ENCODE measurements around the gene AHSG.
"Not testable (repeated sequence)": the region's sequence is repeated elsewhere in the genome, so short reads cannot be mapped to it uniquely, and the experiment has no call there.

AHSG gene

GRCh38 chr3:186580785-186581184, 32.1 kb upstream of the AHSG start:
- Histone ChIP-seq H3K36me3 (ENCODE audit: insufficient read depth, low read length) (peaks cover 76% of the 10 kb centered on the region), H3K9ac (ENCODE audit: low read depth, low read length) (no peak overlapping the region), H3K4me3 (ENCODE audit: low read length) (no peak overlapping the region), H3K27me3 (ENCODE audit: control insufficient read depth, insufficient read depth, low read length) (no peaks in the 10 kb centered on the region), H3K4me2 (ENCODE audit: low read length) (no peak overlapping the region), H3K9me3 (replicated peaks; ENCODE audit: low read length) (no peaks in the 10 kb centered on the region), H3K4me1 (ENCODE audit: control insufficient read depth, insufficient read depth, low read length) (peaks cover 5% of the 10 kb centered on the region)

GRCh38 chr3:186582541-186582940, 30.3 kb upstream of the AHSG start:
- Histone ChIP-seq H3K9ac (ENCODE audit: low read depth, low read length) (no peak overlapping the region), H3K27me3 (ENCODE audit: control insufficient read depth, insufficient read depth, low read length) (no peaks in the 10 kb centered on the region), H3K4me3 (ENCODE audit: low read length) (no peak overlapping the region), H3K9me3 (replicated peaks; ENCODE audit: low read length) (no peaks in the 10 kb centered on the region), H3K4me2 (ENCODE audit: low read length) (no peak overlapping the region), H3K36me3 (ENCODE audit: insufficient read depth, low read length) (peaks cover 68% of the 10 kb centered on the region), H3K4me1 (ENCODE audit: control insufficient read depth, insufficient read depth, low read length) (peaks cover 5% of the 10 kb centered on the region)

DNA sequence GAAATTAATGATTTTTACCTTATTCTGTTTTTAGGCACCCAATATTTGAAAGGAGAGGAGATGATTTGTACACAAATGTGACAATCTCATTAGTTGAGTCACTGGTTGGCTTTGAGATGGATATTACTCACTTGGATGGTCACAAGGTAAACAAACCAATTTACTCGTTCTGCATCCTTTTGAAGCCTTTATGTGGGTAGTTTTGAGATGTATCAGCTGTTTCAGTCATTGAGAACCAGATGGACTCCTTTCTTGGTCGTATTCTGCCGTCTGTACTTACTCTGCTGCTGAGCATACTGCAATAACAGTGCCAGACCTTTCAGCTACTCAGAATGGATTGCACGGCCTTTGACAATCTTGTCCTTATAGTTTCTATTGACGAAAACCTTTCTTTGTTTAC, 29.0 kb upstream of the AHSG start:
- Histone ChIP-seq H3K27me3 (ENCODE audit: control insufficient read depth, insufficient read depth, low read length) (no peaks in the 10 kb centered on the region), H3K36me3 (ENCODE audit: insufficient read depth, low read length) (peaks cover 64% of the 10 kb centered on the region), H3K4me2 (ENCODE audit: low read length) (no peak overlapping the region), H3K9ac (ENCODE audit: low read depth, low read length) (no peak overlapping the region), H3K4me1 (ENCODE audit: control insufficient read depth, insufficient read depth, low read length) (peaks cover 5% of the 10 kb centered on the region), H3K9me3 (replicated peaks; ENCODE audit: low read length) (no peaks in the 10 kb centered on the region), H3K4me3 (ENCODE audit: low read length) (no peak overlapping the region)

DNA sequence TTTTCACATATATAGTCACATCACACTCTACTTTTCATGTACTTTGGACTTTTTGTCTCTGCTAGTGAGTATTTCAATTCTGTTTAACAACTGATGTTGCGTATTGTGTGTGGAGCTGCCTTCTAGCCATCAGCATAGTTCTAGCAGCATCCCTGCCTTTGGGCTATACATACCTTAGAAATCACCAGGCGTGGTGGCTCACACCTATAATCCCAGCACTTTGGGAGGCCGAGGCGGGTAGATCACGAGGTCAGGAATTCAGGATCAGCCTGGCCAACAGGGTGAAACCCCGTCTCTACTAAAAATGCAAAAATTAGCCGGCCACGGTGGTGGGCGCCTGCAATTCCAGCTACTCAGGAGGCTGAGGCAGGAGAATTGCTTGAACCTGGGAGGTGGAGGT, 26.6 kb upstream of the AHSG start:
- H3K27me3 ChIP-seq (ENCODE audit: control insufficient read depth, insufficient read depth, low read length); H3K4me1 ChIP-seq (ENCODE audit: control insufficient read depth, insufficient read depth, low read length); H3K4me2 ChIP-seq (ENCODE audit: low read length); H3K9me3 ChIP-seq (replicated peaks; ENCODE audit: low read length); H3K4me3 ChIP-seq (ENCODE audit: low read length); H3K9ac ChIP-seq (ENCODE audit: low read depth, low read length): not testable (repeated sequence)
- peaks cover 44% of the 10 kb centered on the region for H3K36me3 ChIP-seq (ENCODE audit: insufficient read depth, low read length)

- peaks cover 39% of the 10 kb centered on the region for H3K36me3 ChIP-seq (ENCODE audit: insufficient read depth, low read length)
- H3K9ac ChIP-seq (ENCODE audit: low read depth, low read length): no peak overlapping the region
- H3K4me1 ChIP-seq (ENCODE audit: control insufficient read depth, insufficient read depth, low read length): peaks cover 5% of the 10 kb centered on the region
- H3K4me3 ChIP-seq (ENCODE audit: low read length): no peak overlapping the region
- no peaks in the 10 kb centered on the region for H3K9me3 ChIP-seq (replicated peaks; ENCODE audit: low read length)
- no peaks in the 10 kb centered on the region for H3K27me3 ChIP-seq (ENCODE audit: control insufficient read depth, insufficient read depth, low read length)
- H3K4me2 ChIP-seq (ENCODE audit: low read length): no peak overlapping the region
These were observed 25.7 kb upstream of the AHSG start for GRCh38 chr3:186587183-186587582.

DNA sequence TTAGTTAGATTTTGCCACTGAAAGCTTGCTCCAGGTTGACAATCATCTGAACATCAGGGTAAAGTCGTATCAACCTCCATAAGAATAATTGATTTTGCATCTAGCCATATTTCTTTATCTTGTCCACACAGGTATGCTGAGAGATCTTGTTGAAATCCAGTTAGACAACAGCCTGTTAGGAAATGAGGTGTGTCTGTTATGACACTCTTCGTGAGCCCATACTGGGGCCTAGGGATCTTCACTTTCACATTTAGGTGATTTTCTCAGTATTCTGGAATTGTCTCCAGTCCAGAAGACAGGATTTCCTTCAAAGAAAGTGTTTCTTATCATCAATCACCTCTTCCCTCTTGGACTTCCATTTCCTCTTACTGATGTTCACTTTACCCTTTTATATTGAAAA, 24.2 kb upstream of the AHSG start:
- Histone ChIP-seq H3K4me3 (ENCODE audit: low read length) (no peak overlapping the region), H3K27me3 (ENCODE audit: control insufficient read depth, insufficient read depth, low read length) (no peaks in the 10 kb centered on the region), H3K36me3 (ENCODE audit: insufficient read depth, low read length) (peaks cover 25% of the 10 kb centered on the region), H3K4me2 (ENCODE audit: low read length) (no peak overlapping the region), H3K4me1 (ENCODE audit: control insufficient read depth, insufficient read depth, low read length) (peaks cover 5% of the 10 kb centered on the region), H3K9ac (ENCODE audit: low read depth, low read length) (no peak overlapping the region), H3K9me3 (replicated peaks; ENCODE audit: low read length) (no peaks in the 10 kb centered on the region)

DNA sequence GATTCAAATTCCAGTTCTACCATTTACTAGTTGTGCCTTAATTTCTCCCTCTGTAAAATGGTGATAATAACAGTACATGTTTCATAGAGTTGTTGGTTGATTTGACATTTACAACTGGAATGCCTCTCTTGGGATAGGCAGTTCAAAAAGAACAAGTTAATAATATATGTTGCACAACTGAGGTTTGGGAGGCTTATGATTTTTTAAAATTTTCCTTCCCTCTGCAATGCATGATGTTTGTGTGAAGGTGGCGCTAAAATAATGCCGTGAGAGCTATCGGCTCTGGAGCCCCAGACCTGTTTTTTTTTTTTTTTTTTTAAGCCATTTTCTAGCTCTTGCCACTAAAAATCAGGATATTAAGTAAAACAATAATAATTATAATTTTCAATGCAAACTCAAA, 23.7 kb upstream of the AHSG start:
- Histone ChIP-seq H3K27me3 (ENCODE audit: control insufficient read depth, insufficient read depth, low read length) (no peaks in the 10 kb centered on the region), H3K4me1 (ENCODE audit: control insufficient read depth, insufficient read depth, low read length) (peaks cover under 1% of the 10 kb centered on the region), H3K9ac (ENCODE audit: low read depth, low read length) (no peak overlapping the region), H3K4me3 (ENCODE audit: low read length) (no peak overlapping the region), H3K4me2 (ENCODE audit: low read length) (no peak overlapping the region), H3K36me3 (ENCODE audit: insufficient read depth, low read length) (peaks cover 22% of the 10 kb centered on the region), H3K9me3 (replicated peaks; ENCODE audit: low read length) (no peaks in the 10 kb centered on the region)

DNA sequence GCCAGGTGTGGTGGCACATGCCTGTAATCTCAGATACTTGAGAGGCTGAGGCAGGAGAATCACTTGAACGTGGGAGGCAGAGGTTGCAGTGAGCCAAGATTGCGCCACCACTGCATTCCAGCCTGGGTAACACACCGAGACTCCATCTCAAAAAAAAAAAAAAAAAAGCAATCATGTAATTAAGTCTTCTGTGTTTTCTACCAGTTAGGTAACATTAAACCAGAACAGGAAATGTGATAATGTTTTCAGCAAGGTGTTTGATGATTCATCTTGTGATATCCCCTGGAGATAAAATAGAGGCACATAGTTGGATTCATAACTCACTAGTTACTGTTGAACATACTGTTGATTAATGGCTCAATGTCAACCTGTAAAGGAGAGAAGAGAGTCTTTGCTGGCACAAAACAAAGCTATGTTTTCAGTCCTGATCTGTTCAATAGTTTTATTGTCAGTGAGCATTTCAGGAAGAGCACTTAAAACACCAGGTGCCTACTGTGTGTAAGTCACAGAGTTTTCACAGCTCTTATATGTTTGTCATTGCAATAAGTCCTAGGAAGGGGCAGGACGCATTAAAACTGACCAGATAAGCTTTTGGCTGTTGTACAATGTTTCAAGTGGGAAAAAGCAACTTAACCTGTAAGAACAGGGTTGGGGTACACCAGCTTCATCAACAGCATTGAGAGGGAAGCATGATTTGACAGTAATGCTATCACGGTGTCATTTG, 22.8 kb upstream of the AHSG start:
- H3K36me3 ChIP-seq (ENCODE audit: insufficient read depth, low read length): peaks cover 13% of the 10 kb centered on the region
- H3K9ac ChIP-seq (ENCODE audit: low read depth, low read length): no peak overlapping the region
- H3K4me2 ChIP-seq (ENCODE audit: low read length): no peak overlapping the region
- H3K27me3 ChIP-seq (ENCODE audit: control insufficient read depth, insufficient read depth, low read length): no peaks in the 10 kb centered on the region
- no peak overlapping the region for H3K4me3 ChIP-seq (ENCODE audit: low read length)
- H3K9me3 ChIP-seq (replicated peaks; ENCODE audit: low read length): no peaks in the 10 kb centered on the region
- H3K4me1 ChIP-seq (ENCODE audit: control insufficient read depth, insufficient read depth, low read length): no peaks in the 10 kb centered on the region

DNA sequence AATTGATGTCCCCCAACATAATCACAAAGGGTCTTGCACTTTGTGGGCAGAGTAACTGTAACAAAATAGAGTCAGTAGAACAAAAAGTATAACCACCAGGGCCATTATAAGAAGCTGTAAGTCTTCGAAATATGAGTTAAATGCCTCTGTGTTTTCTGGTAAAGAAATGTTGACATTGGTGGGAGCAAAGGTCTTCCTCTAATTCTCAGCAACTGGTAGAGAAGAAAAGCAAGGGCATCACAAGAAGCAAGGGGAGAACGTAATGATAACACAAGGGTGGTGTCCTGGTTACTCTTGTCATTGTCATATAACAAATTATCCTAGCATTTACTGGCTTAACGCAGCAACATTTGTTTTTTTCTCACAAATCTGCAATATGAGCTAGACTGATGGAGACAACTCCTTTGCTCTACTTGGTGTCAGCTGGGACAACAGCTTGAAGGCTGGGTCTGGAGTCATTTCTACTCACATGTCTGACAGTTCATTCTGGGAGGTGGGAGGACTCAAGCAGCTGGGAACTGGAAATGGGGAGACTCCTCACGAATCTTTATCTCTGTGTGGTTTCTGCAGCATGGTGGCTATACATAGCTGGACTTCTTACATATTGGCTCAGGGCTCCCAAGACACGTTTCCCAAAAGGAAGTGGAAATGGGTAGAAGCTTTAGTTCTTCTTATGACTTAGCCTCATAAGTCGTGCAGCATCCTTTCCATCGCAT, 22.1 kb upstream of the AHSG start:
- H3K4me2 ChIP-seq (ENCODE audit: low read length): no peak overlapping the region
- no peak overlapping the region for H3K9ac ChIP-seq (ENCODE audit: low read depth, low read length)
- no peak overlapping the region for H3K4me3 ChIP-seq (ENCODE audit: low read length)
- H3K27me3 ChIP-seq (ENCODE audit: control insufficient read depth, insufficient read depth, low read length): no peaks in the 10 kb centered on the region
- H3K9me3 ChIP-seq (replicated peaks; ENCODE audit: low read length): no peaks in the 10 kb centered on the region
- peaks cover 6% of the 10 kb centered on the region for H3K36me3 ChIP-seq (ENCODE audit: insufficient read depth, low read length)
- no peaks in the 10 kb centered on the region for H3K4me1 ChIP-seq (ENCODE audit: control insufficient read depth, insufficient read depth, low read length)

DNA sequence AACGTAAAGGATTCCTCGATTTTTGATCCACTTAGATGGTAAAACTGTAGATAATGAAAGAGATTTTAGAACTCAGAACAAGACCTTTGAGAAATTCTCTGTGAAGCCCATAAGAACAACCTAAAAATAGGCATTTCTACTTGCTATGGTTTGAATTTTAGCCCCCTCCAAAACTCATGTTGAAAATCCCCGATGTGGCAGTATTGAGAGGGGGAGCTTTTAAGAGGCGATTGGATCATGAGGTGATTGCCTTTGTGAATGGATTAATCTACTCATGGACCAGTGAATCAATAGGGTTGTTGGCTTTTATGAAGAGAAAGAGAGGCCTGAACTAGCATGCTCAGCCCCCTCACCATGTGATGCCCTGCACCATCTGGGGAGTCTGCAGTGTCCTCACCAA, 20.2 kb upstream of the AHSG start:
- Histone ChIP-seq H3K9ac (ENCODE audit: low read depth, low read length) (no peak overlapping the region), H3K9me3 (replicated peaks; ENCODE audit: low read length) (no peaks in the 10 kb centered on the region), H3K4me3 (ENCODE audit: low read length) (no peak overlapping the region), H3K36me3 (ENCODE audit: insufficient read depth, low read length) (no peaks in the 10 kb centered on the region), H3K27me3 (ENCODE audit: control insufficient read depth, insufficient read depth, low read length) (no peaks in the 10 kb centered on the region), H3K4me2 (ENCODE audit: low read length) (no peak overlapping the region), H3K4me1 (ENCODE audit: control insufficient read depth, insufficient read depth, low read length) (no peaks in the 10 kb centered on the region)

GRCh38 chr3:186593862-186594261, 19.0 kb upstream of the AHSG start:
- Histone ChIP-seq H3K4me1 (ENCODE audit: control insufficient read depth, insufficient read depth, low read length) (no peaks in the 10 kb centered on the region), H3K27me3 (ENCODE audit: control insufficient read depth, insufficient read depth, low read length) (no peaks in the 10 kb centered on the region), H3K9me3 (replicated peaks; ENCODE audit: low read length) (no peaks in the 10 kb centered on the region), H3K4me3 (ENCODE audit: low read length) (no peak overlapping the region), H3K4me2 (ENCODE audit: low read length) (no peak overlapping the region), H3K36me3 (ENCODE audit: insufficient read depth, low read length) (no peaks in the 10 kb centered on the region), H3K9ac (ENCODE audit: low read depth, low read length) (no peak overlapping the region)

DNA sequence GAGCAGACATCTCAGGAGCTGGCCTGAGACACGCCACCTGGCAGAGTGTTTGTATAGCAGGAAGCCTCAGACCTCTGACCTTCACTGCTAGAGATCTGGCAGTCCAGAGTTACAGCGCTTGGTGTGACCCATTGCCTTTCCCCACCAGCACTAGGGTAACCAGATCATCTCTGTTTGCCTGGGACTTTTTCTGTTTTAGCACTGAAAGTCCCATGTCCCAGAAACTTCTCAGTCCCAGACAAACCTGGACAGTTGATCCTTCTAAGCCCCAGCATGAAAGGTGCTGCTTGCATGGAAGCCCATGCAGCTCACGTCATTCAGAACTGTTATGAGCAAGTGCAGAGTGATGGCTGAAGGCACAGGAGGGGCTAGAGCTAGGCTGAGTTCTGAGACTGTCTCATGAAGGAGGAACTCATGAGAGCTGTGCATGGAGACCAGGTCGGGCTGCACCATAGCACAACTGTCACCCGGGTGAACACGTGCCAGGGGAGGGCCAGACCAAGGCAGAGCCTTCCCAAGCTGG, 18.2 kb upstream of the AHSG start:
- Histone ChIP-seq H3K9me3 (replicated peaks; ENCODE audit: low read length) (no peaks in the 10 kb centered on the region), H3K27me3 (ENCODE audit: control insufficient read depth, insufficient read depth, low read length) (no peaks in the 10 kb centered on the region), H3K36me3 (ENCODE audit: insufficient read depth, low read length) (no peaks in the 10 kb centered on the region), H3K4me1 (ENCODE audit: control insufficient read depth, insufficient read depth, low read length) (no peaks in the 10 kb centered on the region), H3K4me3 (ENCODE audit: low read length) (no peak overlapping the region), H3K9ac (ENCODE audit: low read depth, low read length) (no peak overlapping the region), H3K4me2 (ENCODE audit: low read length) (no peak overlapping the region)

All from skeletal muscle satellite cell (primary cell).